GM23338 (cell line): ENCODE data around the gene OARD1.

Experiments used
- CREB1 ChIP-seq: fragments of 250-450 bp; sonication (Bioruptor Pico); IDR thresholded peaks from 2 replicates; pipeline ENCODE4 v1.5.0; 2020; ENCODE audit warnings: low read depth, mild to moderate bottlenecking, moderate library complexity
- CTCF ChIP-seq, 2 experiments: fragments of 200-600 bp in 1 of 2; sonication (generic) in 1 of 2; conservative IDR thresholded peaks; 2 replicates each; pipeline versions ENCODE4 v1.5.1 to v1.6.1; 2016 to 2017; ENCODE audit warnings: antibody characterized with exemption in 2 of 2, low read depth in 2 of 2, mild to moderate bottlenecking in 2 of 2, moderate library complexity in 1 of 2
- ETS1 ChIP-seq: IDR thresholded peaks from 2 replicates; pipeline ENCODE4 v1.6.1; 2016; ENCODE audit warnings: antibody characterized with exemption
- EZH2 ChIP-seq: fragments of 200-600 bp; sonication (generic); IDR thresholded peaks from one replicate; pipeline ENCODE4 v1.8.0; 2017; ENCODE audit warnings: antibody characterized with exemption, mild to moderate bottlenecking, low read depth; ENCODE audit not compliant: unreplicated experiment
- EZH2phosphoT487 ChIP-seq: fragments of 200-600 bp; sonication (generic); IDR thresholded peaks from one replicate; pipeline ENCODE4 v1.8.1; 2018; ENCODE audit warnings: antibody characterized with exemption; ENCODE audit not compliant: unreplicated experiment
- JUNB ChIP-seq: IDR thresholded peaks from one replicate; pipeline ENCODE4 v1.6.1; 2016; ENCODE audit warnings: antibody characterized with exemption; ENCODE audit not compliant: unreplicated experiment
- POLR2AphosphoS5 ChIP-seq: IDR thresholded peaks from 2 replicates; pipeline ENCODE4 v1.6.1; 2016; ENCODE audit warnings: antibody characterized with exemption, low read depth
- REST ChIP-seq: IDR thresholded peaks from one replicate; pipeline ENCODE4 v1.6.1; 2018; ENCODE audit warnings: antibody characterized with exemption; ENCODE audit not compliant: unreplicated experiment
- STAT1 ChIP-seq: IDR thresholded peaks from one replicate; pipeline ENCODE4 v1.6.1; 2016; ENCODE audit warnings: antibody characterized with exemption; ENCODE audit not compliant: unreplicated experiment
- ZNF114 ChIP-seq: fragments of 250-450 bp; sonication (Bioruptor Pico); IDR thresholded peaks from 2 replicates; pipeline ENCODE4 v1.5.0; 2020; ENCODE audit warnings: mild to moderate bottlenecking, moderate library complexity
- ZNF331 ChIP-seq: fragments of 250-450 bp; sonication (Bioruptor Pico); IDR thresholded peaks from 2 replicates; pipeline ENCODE4 v1.5.0; 2020; ENCODE audit warnings: low read depth, mild to moderate bottlenecking, moderate library complexity

DNA sequence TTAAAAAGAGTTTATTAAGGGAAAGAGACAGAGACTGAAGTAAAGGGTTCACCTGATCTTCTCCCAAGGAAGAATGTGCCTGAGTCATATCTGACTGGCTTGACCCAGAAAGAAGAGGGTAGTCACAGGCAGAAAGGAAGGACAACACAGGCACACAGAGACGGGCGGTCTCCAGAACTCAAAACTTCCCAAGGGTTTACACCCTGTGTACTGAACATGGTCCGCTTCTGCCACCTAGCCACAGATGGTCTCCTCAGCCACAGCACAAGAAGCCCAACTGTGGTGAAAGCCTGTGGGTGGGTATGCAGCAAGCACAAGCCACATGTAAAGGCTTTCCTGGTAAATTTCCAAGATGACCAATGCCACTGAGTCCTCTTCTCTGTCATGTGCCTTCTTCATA, 50.3 kb downstream of the OARD1 start:
- TF ChIP-seq CTCF (conservative IDR thresholded peaks at IDR 0.05; ENCODE audit: low read depth in 2 of 2) (peak in 1 of 2 experiments; percentile 70; a peak in 2 of 4 replicates), CREB1 (CRISPR knock-in tag) (no peak), EZH2phosphoT487 (no peak), POLR2AphosphoS5 (no peak), EZH2 (no peak), REST (no peak), ETS1 (no peak), ZNF331 (CRISPR knock-in tag) (no peak), ZNF114 (no peak), JUNB (no peak), STAT1 (no peak)
